Stimulated activated CD4-positive, alpha-beta T cell treated with anti-CD3 and anti-CD28 coated beads, Interleukin-15, amount 100 ng/mL, for 48 hours (primary cell): ENCODE measurements around the gene TMEM144.
"Not testable (repeated sequence)": the region's sequence is repeated elsewhere in the genome, so short reads cannot be mapped to it uniquely, and the experiment has no call there.

ENCODE experiments used
- DNase-seq, 2 donors: peaks; one replicate each; pipeline ENCODE4 v3.0.0-alpha.2; 2020; ENCODE audit warnings: low read depth in 2 of 2

Gene TMEM144

GRCh38 chr4:158236304-158237030 lies 26.2 kb downstream of the TMEM144 start:
- DNase-seq = no peak

GRCh38 chr4:158238575-158238974 lies 28.3 kb downstream of the TMEM144 start:
- no peak for DNase-seq

GRCh38 chr4:158239196-158239595 lies 28.9 kb downstream of the TMEM144 start:
- DNase-seq = no peak

DNA sequence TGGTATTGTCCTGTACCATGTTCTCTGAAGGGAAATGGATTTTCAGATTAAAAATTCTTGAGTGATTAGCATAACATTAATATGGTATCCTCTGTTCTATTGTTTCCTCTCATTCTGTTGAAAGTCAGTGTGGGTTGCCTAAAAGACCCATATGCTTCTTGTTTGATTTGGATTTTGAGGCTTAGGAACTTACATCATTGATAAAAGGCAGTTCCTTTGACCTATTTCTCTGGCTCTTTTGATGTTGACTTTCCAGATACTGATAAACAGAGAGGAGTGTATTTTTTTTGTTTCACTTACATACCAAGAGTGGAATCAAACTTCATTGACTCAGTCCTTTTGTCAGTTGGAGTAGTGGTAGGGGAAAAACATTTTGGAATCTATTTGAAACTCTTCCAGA lies 32.8 kb downstream of the TMEM144 start:
- DNase-seq = no peak

DNA sequence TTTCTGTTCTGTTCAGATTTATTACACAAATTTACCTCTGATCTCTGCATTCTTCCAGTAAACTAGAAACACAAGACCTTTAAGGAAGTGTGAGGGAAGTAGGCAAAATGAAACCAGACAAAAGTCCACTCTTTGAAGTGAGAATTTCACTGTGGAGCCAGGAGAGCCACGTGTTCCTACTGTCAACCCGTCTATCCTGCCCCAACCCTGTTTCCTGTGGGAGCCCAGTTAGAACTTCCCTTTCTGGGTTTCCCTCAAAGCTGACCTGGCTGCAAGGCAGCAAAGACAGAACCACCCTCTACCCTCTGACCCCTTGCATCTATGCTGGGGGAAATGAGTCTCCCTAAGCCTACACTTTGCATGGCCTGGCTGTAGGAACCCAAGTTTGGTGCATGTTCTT lies 40.0 kb downstream of the TMEM144 start:
- DNase-seq = no peak

DNA sequence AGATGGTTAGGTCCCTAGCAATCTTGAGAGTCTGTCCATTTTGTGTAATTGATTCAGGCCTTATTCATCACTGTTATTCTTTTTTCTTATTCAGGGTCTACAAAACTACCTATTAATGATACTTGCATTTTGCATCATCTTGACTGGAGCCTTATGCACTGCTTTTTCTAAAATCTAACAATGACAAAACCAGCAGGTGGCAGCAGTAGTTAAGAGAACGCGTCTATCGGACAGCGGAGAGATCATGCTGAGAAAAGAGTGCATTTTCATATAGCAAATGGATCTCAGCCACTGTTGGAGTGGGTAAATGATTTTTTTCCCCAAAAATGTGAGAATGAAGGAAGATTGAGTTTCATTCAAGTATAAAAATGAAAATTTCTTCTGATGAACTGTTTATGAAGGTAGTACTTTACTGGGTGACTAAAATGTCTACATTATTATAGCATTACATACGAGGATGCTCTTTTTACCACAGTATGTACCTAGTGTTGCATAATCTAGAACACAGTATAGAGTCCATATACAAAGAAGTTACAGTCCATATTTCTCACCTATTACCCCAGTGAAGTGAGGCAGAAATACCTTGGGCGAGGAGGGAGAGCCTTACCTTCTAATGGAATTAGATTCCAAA lies 43.2 kb downstream of the TMEM144 start:
- DNase-seq = peak; percentile 8 to 38

GRCh38 chr4:158254292-158254691 lies 44.0 kb downstream of the TMEM144 start:
- no peak for DNase-seq

DNA sequence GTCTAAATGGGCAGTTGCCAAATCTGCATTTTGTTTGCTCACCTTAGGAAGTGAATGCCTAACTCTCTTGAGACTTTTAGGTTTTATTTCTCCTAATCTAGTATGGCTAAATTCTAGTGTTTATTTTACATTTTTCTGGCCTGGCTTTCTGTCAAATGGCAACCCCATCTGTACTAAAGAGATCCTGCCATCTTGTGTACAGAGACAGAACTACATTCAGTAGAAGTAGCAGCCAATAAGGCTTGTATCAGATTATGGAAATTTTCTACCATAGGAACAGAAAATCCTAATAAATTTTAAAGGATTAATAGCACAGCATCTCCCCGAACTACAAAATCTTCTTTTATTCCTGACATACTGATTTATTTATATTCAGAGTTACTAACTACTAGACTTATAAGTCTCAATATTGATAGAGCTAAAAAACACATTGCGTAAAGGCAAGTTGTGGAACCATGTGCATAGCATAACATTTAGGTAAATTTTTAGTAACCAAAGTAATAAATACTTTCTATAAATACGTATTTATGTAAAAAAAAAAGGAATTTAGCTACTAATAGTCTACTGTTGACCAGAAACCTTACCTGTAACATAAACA lies 45.5 kb downstream of the TMEM144 start:
- DNase-seq = no peak

DNA sequence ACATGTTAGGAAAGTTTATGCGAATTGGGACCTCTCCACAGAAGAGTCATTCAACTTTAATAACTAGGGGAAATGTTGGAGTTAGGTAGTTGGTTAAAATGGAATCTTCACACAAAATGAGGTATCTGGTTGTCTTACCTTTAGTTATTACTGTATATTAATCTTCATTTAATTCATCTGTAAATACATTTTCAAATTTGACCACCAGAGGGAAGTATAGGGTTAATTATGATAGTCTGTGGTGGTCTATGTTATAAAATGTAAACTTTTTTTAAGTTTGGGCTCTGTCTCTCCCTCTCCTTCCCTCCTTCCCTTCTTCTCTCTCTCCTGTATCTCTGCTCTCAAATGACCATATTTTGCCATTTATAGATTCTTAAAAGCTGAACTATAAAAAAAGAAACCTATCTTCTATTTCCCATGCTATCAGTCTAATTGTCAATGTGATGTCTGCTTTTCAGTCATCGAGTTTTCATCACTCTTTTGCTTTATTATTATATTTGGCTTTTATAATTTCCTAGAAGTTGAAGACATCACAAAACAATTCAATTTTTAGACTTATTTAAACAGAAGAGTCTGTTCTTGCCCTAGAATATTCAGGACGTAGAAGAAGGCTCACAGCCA lies 49.8 kb downstream of the TMEM144 start:
- no peak for DNase-seq

DNA sequence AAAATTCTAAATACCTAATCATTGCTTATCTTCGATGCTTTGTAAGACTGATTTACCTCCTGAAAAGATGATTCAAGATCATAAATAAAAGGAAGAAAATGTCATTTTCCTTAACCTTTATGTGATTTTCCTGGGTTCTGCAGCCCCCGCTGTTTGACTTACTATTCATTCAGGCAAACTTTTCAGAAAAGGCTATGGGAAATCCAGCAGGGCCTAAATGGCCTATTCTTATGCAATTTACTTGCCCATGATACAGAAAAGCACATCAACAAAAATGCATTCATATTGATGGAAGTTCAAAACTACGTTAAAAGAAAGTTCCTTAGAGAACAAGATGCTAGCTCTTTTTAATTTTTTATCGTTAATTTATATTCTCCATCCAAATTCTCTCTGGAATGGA lies 51.2 kb downstream of the TMEM144 start:
- no peak for DNase-seq

GRCh38 chr4:158268553-158268952 lies 58.3 kb downstream of the TMEM144 start:
- DNase-seq = no peak

GRCh38 chr4:158274636-158275035 lies 64.3 kb downstream of the TMEM144 start:
- DNase-seq = no peak

- no peak for DNase-seq
Measured at GRCh38 chr4:158277558-158277957, 67.3 kb downstream of the TMEM144 start.

GRCh38 chr4:158279052-158279451 lies 68.8 kb downstream of the TMEM144 start:
- DNase-seq = not testable (repeated sequence)

DNA sequence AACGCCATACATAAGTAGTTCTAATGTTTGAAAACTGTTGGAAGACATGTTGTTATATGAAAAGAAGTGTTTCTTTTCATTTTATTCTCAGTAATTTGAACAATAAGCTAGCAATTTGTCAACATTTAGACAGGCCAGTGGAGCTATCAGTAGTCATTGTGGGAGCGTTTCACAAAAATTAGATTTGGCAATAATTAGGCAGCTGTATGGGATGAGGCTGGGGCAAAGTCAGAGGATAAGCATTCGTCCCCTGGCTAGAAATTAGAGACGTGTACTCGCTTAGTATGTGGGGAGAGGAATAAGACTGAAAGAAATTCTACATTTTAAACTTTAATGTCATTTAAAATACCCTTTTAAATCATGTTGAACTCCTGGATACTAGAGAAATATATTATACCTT lies 70.6 kb downstream of the TMEM144 start:
- no peak for DNase-seq

GRCh38 chr4:158282252-158282651 lies 72.0 kb downstream of the TMEM144 start:
- DNase-seq = no peak

GRCh38 chr4:158285429-158286216 lies 75.3 kb downstream of the TMEM144 start:
- no peak for DNase-seq

DNA sequence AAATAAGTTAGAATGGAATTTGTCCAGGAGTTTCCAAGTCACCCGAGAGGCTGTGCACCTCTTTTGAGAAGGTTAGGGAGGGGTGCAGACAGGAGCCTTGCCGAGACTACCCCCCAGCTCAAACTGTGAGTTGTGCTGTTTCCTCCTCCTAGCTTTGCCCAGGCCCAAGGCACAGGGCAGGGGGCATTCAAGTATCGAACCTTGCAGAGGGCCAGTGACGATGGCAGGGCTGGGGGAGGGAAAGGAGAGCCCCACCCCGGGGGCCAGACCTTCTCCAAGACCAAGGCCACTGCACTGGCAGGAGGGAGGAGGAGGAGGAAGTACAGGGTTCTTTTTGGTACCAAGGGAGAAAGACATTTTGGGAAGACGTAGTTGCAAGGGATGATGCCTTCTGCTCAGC lies 80.6 kb downstream of the TMEM144 start:
- DNase-seq = no peak

DNA sequence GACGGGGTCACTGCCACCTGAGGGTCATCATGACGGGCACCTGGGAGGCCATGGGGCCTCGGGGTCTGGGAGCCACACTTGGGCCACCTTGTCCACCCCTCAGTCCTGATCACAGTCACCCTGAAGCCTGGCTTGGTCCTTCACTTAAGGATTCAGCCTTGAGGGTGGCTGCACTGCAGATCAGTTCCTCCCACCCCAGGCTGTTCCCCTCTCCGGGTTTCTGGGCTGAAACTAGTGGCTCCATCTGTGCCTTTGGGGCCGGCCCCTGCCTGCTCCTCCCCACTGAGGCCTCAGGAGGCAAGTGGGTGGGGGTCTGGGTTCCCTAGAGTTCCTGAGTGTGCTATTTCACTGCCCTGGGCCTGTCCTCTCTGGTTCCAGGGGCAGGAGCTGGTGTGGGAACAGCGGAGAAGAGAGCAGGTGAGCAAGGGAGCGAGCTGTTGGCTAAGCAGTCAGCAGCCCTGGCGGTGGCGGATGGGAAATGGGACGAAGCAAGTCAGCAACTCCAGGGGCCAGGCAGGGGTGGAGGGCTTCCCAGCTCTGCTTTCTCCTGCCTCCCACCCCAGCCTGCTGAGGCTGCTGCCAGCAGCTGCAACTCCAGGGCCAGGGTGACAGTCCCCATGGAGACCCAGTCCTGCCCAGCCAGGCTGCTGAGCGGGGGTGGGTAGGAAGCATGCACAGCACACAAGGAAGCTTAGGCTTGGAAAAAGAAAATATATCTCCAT lies 81.2 kb downstream of the TMEM144 start:
- no peak for DNase-seq

- no peak for DNase-seq
Measured at GRCh38 chr4:158292156-158292555, 81.9 kb downstream of the TMEM144 start.

- no peak for DNase-seq
Measured at GRCh38 chr4:158295053-158295452, 84.8 kb downstream of the TMEM144 start.
